Stomach (tissue), 9 donors: ENCODE results near the gene CDH18. TPM values are rescaled to one million over a fixed set of nuclear protein-coding genes. Genes with fewer than 3 reads are reported as not detected.

ENCODE experiments used
- DNase-seq, 2 donors: peaks; one replicate each; pipeline versions ENCODE4 v3.0.0 to v3.0.0-alpha.2; 2013 to 2019
- H3K27ac ChIP-seq, 5 donors: fragments of 200-600 bp in 4 of 5; sonication (generic) in 4 of 5; one replicate each; pipeline ENCODE4 v1.5.1; 2013 to 2019; ENCODE audit warnings: mild to moderate bottlenecking in 1 of 5, moderate library complexity in 1 of 5
- H3K27me3 ChIP-seq, 3 donors: fragments of 200-600 bp; sonication (generic); one replicate each; pipeline ENCODE4 v1.5.1; 2017 to 2019; ENCODE audit warnings: mixed run types in 1 of 3
- H3K36me3 ChIP-seq, 4 donors: fragments of 200-600 bp; sonication (generic); 1 replicate in 3 of 4; 2 replicates in 1 of 4; pipeline ENCODE4 v1.5.1; 2016 to 2019
- H3K4me1 ChIP-seq, 4 donors: fragments of 200-600 bp; sonication (generic); one replicate each; pipeline ENCODE4 v1.5.1; 2016 to 2019
- H3K4me3 ChIP-seq, 4 donors: fragments of 200-600 bp; sonication (generic) in 3 of 4; one replicate each; pipeline ENCODE4 v1.5.1; 2016 to 2019; ENCODE audit warnings: mild to moderate bottlenecking in 1 of 4
- H3K9me3 ChIP-seq, 4 donors: fragments of 200-600 bp; sonication (generic); one replicate each; pipeline ENCODE4 v1.5.1; 2016 to 2019
- CTCF ChIP-seq, 7 experiments: fragments of 450-650 bp in 4 of 7; fragments of 200-600 bp in 3 of 7; sonication (generic) in 3 of 7; IDR thresholded peaks; one replicate each; pipeline ENCODE4 v1.5.1; 2016 to 2019; ENCODE audit warnings: antibody characterized with exemption in 7 of 7, control low read depth in 2 of 7, mild to moderate bottlenecking in 1 of 7
- EP300 ChIP-seq: sonication (generic); formaldehyde crosslinking; IDR thresholded peaks from one replicate; pipeline ENCODE4 v1.6.1; 2017; ENCODE audit warnings: antibody characterized with exemption
- POLR2A ChIP-seq, 4 donors: fragments of 450-650 bp; IDR thresholded peaks; one replicate each; pipeline ENCODE4 v1.6.1; 2016; ENCODE audit warnings: antibody characterized with exemption in 4 of 4, control low read depth in 2 of 4, mild to moderate bottlenecking in 1 of 4, moderate library complexity in 1 of 4
- POLR2AphosphoS5 ChIP-seq, 3 donors: sonication (generic); formaldehyde crosslinking; IDR thresholded peaks; one replicate each; pipeline ENCODE4 v1.6.1; 2016; ENCODE audit warnings: antibody characterized with exemption in 3 of 3
- WGBS, 5 donors: extraction: QIAGEN DNeasy Blood & Tissue Kit in 3 of 5; methylation state at CpG; one replicate each; pipeline versions ENCODE4 v1.1.5 to v1.1.7; 2013 to 2018; 5-methylcytosine and 5-hydroxymethylcytosine counted together
- intact Hi-C: fragments of 100-400 bp; cut with DNase I; formaldehyde crosslinking; loops from one replicate; pipeline ENCODE4 v1.15.1; 2023; ENCODE audit warnings: low total_unique reads
- polyA plus RNA-seq, 3 donors: library from polyadenylated mRNA; stranded (reverse); fragments of 200-250 nt; gene quantifications; one replicate each; pipeline ENCODE4 v1.2.3, GENCODE V29; 2013
- total RNA-seq, 5 donors: library from RNA; depleted of rRNA; stranded (reverse); fragments of >200 nt; gene quantifications; one replicate each; pipeline versions ENCODE4 v1.1.0 to v1.2.3, GENCODE V29; 2014 to 2016
- donor health status: healthy with polysubstance abuse.
- donor health status: Bipolar disorder and iron deficiency.
- donor health status: healthy.

CDH18 gene
- total and polyA plus RNA-seq, 8 donors = 0.05 to 0.92 TPM; not detected in 6

- TF ChIP-seq POLR2AphosphoS5 (IDR thresholded peaks at IDR 0.05) (no peak), POLR2A (IDR thresholded peaks at IDR 0.05) (no peak), EP300 (no peak), CTCF (IDR thresholded peaks at IDR 0.05) (no peak)
- Histone ChIP-seq H3K36me3 (no peaks in the 10 kb centered on the region), H3K4me3 (no peak overlapping the region), H3K4me1 (no peaks in the 10 kb centered on the region), H3K9me3 (no peaks in the 10 kb centered on the region), H3K27ac (no peak overlapping the region), H3K27me3 (no peaks in the 10 kb centered on the region)
- intact Hi-C loops = no loop called here
- no peak for DNase-seq
- WGBS, 5 donors = 47 to 59% (median 54%) methylated on average over 3 of the region's 3 CpGs
Observed at GRCh38 chr5:19625562-19625961, 362.4 kb downstream of the CDH18 start.

- Histone ChIP-seq H3K27ac (no peak overlapping the region), H3K27me3 (no peaks in the 10 kb centered on the region), H3K36me3 (no peaks in the 10 kb centered on the region), H3K4me1 (no peaks in the 10 kb centered on the region), H3K9me3 (no peaks in the 10 kb centered on the region), H3K4me3 (no peak overlapping the region)
- DNase-seq = no peak
- TF ChIP-seq EP300 (no peak), POLR2A (IDR thresholded peaks at IDR 0.05) (no peak), POLR2AphosphoS5 (IDR thresholded peaks at IDR 0.05) (no peak), CTCF (IDR thresholded peaks at IDR 0.05) (no peak)
- WGBS, 5 donors = 86 to 98% (median 89%) methylated on average over 2 of the region's 2 CpGs
- intact Hi-C loops = no loop called here
Observed at GRCh38 chr5:19619571-19619970, 368.4 kb downstream of the CDH18 start.

- intact Hi-C loops = no loop called here
- no peak for DNase-seq
- TF ChIP-seq EP300 (no peak), POLR2AphosphoS5 (IDR thresholded peaks at IDR 0.05) (no peak), CTCF (IDR thresholded peaks at IDR 0.05) (no peak), POLR2A (IDR thresholded peaks at IDR 0.05) (no peak)
- 76 to 85% (median 83%) methylated on average over 4 of the region's 4 CpGs for WGBS, 5 donors
- H3K4me1 ChIP-seq = no peaks in the 10 kb centered on the region
- H3K4me3 ChIP-seq = no peak overlapping the region
- H3K27me3 ChIP-seq = no peaks in the 10 kb centered on the region
- no peaks in the 10 kb centered on the region for H3K36me3 ChIP-seq
- no peak overlapping the region for H3K27ac ChIP-seq
- no peaks in the 10 kb centered on the region for H3K9me3 ChIP-seq
Observed at GRCh38 chr5:19616701-19617215, 371.2 kb downstream of the CDH18 start.

- DNase-seq = no peak
- intact Hi-C loops = no loop called here
- no peaks in the 10 kb centered on the region for H3K9me3 ChIP-seq
- WGBS, 5 donors = 50 to 69% (median 59%) methylated on average over 1 of the region's 1 CpG
- H3K27ac ChIP-seq = no peak overlapping the region
- no peak overlapping the region for H3K4me3 ChIP-seq
- H3K27me3 ChIP-seq = no peaks in the 10 kb centered on the region
- TF ChIP-seq EP300 (no peak), CTCF (IDR thresholded peaks at IDR 0.05) (no peak), POLR2A (IDR thresholded peaks at IDR 0.05) (no peak), POLR2AphosphoS5 (IDR thresholded peaks at IDR 0.05) (no peak)
- H3K36me3 ChIP-seq = no peaks in the 10 kb centered on the region
- no peaks in the 10 kb centered on the region for H3K4me1 ChIP-seq
Observed at GRCh38 chr5:19615661-19616060, 372.3 kb downstream of the CDH18 start.
